HG03439 (cell line): ENCODE data around the gene C22orf39.

Experiments
- ATAC-seq: cut with Tn5 transposase; IDR thresholded peaks from one replicate; pipeline ENCODE4 v1.9.1; 2021; ENCODE audit warnings: mild to moderate bottlenecking, moderate library complexity; ENCODE audit not compliant: unreplicated experiment

The C22orf39 gene

GRCh38 chr22:19447330-19448075 lies at the start of gene C22orf39:
TSS of gene C22orf39 (minus strand) at chr22:19447711. CDS start at chr22:19447688, 23 bp downstream.
- peak; percentile 78 for ATAC-seq

DNA sequence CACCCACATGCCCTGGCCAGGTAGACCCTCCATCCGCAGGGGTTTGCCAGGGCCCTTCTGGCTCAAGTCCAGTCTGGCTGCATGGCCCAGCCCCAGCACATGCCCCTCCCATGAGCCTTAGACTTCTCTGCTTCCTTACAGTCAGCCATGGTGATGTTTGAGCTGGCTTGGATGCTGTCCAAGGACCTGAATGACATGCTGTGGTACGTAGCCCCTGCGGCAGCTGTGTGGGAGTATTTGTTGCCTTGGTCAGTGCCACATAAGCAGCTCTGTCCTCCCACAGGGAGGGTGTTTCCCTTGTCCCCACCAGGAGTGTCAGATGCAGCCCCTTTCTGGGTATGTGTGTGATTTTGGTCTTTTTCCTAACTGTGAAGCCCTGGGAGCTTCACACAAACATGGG lies 49.7 kb upstream of the C22orf39 start:
- ATAC-seq = no peak

DNA sequence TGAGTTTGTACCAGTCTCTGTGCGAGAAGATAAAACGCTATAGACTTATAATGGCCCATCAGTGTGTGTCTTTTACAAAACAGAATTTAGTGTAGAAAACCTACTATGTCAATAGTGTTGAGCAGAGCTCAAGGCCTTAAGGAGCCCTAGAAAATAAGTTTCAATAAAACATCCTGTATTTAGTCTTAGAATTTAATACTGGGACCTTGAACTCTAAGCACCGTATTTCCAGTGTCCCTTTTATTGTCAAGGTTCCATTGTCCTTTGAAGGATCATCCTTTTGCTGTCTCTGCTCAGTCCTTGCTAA lies 48.8 kb upstream of the C22orf39 start:
- no peak for ATAC-seq

- no peak for ATAC-seq
Observed at GRCh38 chr22:19495562-19496323, 48.2 kb upstream of the C22orf39 start.

DNA sequence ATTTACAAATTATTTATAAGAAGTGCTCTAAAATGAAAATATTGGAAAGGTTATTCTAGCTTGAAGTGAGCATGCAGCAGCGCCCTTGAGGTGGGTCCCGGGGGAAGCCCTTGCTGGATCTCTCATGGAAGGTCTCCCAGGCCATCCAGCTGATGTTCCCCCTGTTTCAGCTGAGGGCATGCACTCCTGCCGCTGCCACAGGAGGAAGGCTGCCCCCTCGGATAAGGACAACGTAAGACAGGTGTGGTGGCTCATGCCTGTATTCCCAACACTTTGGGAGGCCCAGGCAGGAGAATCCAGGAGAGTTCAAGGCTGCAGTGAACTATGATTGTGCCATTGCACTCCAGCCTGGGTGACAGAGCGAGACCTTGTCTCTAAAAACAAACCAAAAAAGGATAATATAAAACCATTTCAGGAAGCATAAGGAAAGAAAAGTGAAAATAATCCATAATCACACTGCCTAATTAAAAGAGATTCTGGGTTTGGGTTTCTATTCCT lies 47.2 kb upstream of the C22orf39 start:
- no peak for ATAC-seq

DNA sequence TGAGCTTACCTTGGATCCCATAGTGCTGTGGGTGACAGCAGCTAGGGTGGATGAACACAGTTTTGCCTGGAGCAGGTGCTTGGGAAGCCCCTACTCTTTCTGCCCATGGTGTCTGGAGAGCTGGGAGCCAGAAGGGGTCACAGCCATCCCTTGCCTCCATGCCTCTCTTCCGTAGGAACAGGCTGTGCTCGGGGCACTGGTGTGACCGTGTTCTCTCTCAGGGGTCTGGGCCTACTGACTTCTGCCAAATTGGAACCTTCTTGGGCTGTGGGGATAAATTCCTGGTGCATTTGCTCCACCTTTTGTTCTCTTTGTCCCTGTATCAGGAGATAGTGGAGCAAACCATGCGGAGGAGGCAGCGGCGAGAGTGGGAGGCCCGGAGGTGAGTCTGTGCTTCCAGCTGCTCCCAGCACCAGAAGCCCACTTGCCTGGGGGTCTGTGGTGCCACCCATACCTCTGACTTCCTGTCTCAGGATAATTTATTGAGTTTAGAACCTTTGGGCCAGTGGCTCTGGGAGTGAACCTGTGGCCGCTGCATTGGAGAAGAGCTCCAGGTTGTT lies 46.6 kb upstream of the C22orf39 start:
- no peak for ATAC-seq

DNA sequence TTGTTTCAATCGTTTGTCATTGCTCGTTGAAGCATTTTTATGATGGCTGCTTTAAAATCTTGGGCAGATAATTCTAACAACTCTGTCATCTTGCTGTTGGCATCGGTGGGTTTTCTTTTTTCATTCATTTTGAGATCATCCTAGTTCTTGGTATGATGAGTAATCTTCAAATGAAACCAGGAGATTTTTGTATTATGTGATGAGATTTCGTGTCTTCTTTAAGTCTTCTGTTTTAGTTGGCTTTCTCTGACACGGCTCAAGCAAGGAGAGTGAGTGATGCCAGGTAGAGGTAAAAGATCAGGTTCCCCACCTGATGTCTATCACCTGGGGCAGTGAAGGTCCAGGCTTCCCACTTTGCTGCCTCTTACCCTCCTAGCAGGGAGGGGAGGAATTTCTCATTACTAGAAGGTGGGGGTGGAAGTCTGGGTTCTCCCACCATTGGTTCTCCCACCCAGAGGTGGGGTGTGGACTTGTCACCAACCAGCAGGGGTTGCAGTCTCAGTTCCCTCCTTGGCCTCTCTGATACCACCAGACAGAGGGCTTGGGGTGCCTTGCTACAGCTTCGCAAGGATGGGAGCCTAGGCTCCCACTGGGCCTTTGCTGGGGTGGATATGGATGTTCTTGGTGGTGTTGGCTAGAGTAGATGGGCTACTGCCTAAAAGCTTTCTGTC lies 45.1 kb upstream of the C22orf39 start:
- no peak for ATAC-seq

DNA sequence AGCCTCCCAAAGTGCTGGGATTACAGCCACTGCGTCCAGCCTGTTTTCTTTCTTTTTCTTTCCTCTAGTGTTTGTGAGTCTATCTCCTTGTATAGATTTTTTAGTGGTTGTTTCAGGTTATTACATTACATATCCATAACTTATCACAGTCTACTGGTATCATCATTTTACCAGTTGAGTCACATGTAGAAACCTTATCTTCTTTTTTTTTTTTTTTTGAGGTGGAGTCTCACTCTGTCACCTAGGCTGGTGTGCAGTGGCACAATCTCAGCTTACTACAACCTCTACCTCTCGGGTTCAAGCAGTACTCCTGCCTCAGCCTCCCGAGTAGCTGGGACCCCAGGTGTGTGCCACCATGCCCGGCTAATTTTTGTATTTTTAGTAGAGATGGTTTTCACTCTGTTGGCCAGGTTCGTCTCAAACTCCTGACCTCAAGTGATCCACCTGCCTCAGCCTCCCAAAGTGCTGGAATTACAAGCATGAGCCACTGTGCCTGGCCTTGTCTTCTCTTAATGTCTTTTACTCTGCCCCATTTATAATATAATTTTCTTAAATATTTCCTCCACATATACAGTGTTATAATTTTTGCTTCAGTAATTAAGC lies 43.2 kb upstream of the C22orf39 start:
- no peak for ATAC-seq

GRCh38 chr22:19488884-19489843 lies 41.7 kb upstream of the C22orf39 start:
- ATAC-seq = no peak

DNA sequence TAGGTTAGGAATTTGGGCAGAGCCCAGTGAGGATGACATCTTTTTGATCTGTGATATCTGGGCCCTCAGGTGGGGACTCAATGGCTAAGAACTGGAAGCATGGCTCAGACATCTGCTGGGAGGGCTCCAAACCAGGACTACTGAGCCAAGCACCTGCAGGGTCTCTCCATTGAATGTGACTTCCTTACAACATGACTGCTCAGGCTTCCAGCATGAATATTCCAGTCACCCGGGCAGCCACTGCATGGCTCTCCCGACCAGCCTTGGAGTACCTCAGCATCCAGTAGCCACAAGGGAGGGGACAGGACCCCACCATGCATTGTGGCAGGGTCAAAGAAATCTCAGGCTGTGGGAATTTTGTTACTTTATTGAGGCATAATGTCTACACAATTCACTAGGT lies 40.8 kb upstream of the C22orf39 start:
- ATAC-seq = no peak

DNA sequence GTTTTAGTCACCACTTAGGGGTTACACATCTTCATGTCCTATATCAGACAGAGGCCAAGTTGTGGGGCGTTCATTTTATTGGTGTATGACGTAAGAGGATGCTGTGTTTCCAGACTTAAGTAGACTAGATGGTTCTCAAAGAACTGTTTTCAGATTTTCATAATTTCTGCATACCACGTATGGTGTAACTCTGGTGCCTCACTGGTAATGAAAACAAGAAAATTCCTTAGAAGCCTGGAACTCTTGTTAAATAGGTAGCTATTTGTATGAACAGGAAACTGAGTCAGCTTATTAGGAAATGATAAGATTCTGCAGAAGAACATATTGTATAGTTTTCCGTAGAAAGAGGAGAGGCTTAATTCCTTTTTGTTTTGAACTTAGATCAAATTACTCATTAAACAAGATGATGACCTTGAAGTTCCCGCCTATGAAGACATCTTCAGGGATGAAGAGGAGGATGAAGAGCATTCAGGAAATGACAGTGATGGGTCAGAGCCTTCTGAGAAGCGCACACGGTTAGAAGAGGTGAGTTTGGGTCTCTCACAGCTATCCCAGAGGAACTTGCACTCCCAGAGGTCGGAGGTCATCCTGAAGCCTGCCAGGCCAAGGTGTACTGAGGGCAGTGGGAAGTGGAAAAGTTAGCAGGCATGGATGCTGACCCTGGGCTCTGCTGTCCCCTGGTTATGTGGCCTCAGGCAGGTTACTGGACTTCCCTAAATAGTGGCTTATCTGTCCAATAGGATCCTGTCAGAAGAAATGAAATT lies 36.2 kb upstream of the C22orf39 start:
- ATAC-seq = no peak

- no peak for ATAC-seq
Observed at GRCh38 chr22:19482297-19482696, 34.8 kb upstream of the C22orf39 start.

DNA sequence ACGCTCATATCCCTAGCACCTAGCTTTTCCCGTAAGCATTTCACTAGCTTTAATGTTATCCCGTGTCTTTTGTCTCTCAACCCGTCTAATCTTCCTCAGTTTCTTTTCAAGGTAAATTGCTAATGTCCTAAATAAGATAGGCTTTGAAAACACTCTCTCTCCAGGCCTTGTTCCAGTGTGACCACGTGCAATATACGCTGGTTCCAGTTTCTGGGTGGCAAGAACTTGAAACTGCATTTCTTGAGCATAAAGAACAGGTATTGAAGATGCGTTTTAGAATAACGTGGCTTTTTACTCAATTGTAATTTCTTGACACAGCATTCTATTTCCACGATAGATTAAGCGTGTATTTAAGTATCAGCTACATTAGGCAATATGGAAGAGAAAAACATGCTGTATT lies 33.3 kb upstream of the C22orf39 start:
- ATAC-seq = no peak

GRCh38 chr22:19480173-19480568 lies 32.7 kb upstream of the C22orf39 start:
- peak; percentile 2 for ATAC-seq

GRCh38 chr22:19479355-19480172 lies 32.1 kb upstream of the C22orf39 start, which contains the start of gene CDC45:
TSS of gene CDC45 (plus strand) at chr22:19479920. CDS start at chr22:19479969, 49 bp downstream.
- peak; percentile 81 for ATAC-seq

GRCh38 chr22:19478901-19479354 lies 31.4 kb upstream of the C22orf39 start, which contains the start of gene UFD1:
TSS of gene UFD1 (minus strand) at chr22:19479193. CDS start at chr22:19479085, 108 bp downstream.
- ATAC-seq = peak; percentile 51

DNA sequence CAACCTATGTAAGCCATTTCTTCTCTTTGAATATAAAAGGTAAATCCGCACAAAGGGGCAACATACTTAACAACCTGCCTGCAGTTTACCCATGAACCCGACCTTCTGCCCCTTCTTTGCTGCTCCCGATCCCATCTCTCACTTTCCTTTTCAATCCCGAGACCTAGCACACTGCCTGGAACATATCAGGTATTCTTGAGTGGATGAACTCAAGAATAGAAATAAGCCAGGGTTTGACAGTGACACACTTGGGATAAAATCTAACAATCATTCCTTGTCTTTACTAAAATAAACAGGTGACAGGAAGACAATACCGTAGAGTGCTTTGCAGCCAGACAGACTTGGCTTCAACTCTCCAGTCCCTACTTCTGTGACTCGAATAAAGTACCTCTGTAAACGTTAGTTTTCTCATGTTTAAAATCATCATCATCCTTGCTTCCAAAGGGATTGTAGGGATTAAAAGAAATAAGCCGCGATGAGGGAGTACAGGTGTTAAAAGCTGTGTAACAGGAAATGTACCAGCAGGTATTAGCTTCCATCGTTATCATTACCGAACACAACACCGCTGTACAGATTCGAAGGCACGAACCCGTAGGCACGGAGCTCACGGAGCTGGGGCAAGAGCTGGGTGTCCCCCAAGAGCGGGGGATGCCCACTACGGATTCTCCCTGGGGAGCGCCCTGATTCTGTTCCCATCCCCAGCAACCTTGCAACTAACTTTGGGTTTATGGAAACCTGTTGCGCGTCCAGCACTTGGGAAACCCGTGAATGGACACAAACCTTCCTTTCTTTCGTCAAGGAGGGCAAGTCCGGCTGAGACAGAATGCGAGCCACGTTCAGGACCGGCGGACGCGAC lies 30.8 kb upstream of the C22orf39 start:
- no peak for ATAC-seq
